Stomach (tissue), 4 donors: Measurements from ENCODE around the gene FAM163B.

ENCODE experiments used
- CTCF ChIP-seq, 7 experiments: fragments of 450-650 bp in 4 of 7; fragments of 200-600 bp in 3 of 7; sonication (generic) in 3 of 7; IDR thresholded peaks; one replicate each; pipeline ENCODE4 v1.5.1; 2016 to 2019; ENCODE audit warnings: antibody characterized with exemption in 7 of 7, control low read depth in 2 of 7, mild to moderate bottlenecking in 1 of 7
- POLR2A ChIP-seq, 4 donors: fragments of 450-650 bp; IDR thresholded peaks; one replicate each; pipeline ENCODE4 v1.6.1; 2016; ENCODE audit warnings: antibody characterized with exemption in 4 of 4, control low read depth in 2 of 4, mild to moderate bottlenecking in 1 of 4, moderate library complexity in 1 of 4

GRCh38 chr9:133633681-133634080 is 24.5 kb upstream of the FAM163B start:
- TF ChIP-seq CTCF (IDR thresholded peaks at IDR 0.05): no peak
- no peak for TF ChIP-seq POLR2A (IDR thresholded peaks at IDR 0.05)
